Measurements from ENCODE around the gene TAOK3. TPM values are rescaled to one million over a fixed set of nuclear protein-coding genes. Genes with fewer than 3 reads are reported as not detected.

Gene TAOK3
- total and polyA plus RNA-seq, 2 donors (not counting 1 experiment from before 2014, with no cell fraction given), result 30.0 to 80.4 TPM

GRCh38 chr12:118356809-118357256, 15.9 kb downstream of the TAOK3 start:
- Histone ChIP-seq H3K36me3 (replicated peaks in 1 of 2; ENCODE audit: control extremely low read depth in 1 of 2, control insufficient read depth in 1 of 2, extremely low read depth in 1 of 2, insufficient read depth in 2 of 2, low read length in 1 of 2) (peaks cover 7 to 9% of the 10 kb centered on the region in 2 experiments), H3K4me3 (ENCODE audit: control extremely low read depth in 1 of 5, extremely low read depth in 1 of 5, insufficient read depth in 1 of 5, low read depth in 2 of 5, low read length in 4 of 5) (peak overlapping the region in 2 of 5 experiments; percentile 74 to 92), H2AFZ (ENCODE audit: insufficient read depth, low read depth, low read length, poor library complexity, severe bottlenecking) (peak overlapping the region; percentile 59), H3K4me1 (ENCODE audit: control insufficient read depth in 2 of 2, insufficient read depth in 2 of 2, low read length in 2 of 2) (peaks cover 23 to 38% of the 10 kb centered on the region in 2 donors), H4K20me1 (ENCODE audit: control insufficient read depth, insufficient read depth, low read length, poor library complexity, severe bottlenecking) (peaks cover 13% of the 10 kb centered on the region), H3K27ac (ENCODE audit: low read length in 2 of 2) (peak overlapping the region; percentile 43 to 87), H3K9me3 (ENCODE audit: control extremely low read depth in 1 of 3, control insufficient read depth in 2 of 3, insufficient read depth in 1 of 3, low read length in 2 of 3) (peaks cover 0 to 9% (median 2%) of the 10 kb centered on the region in 3 donors), H3K79me2 (ENCODE audit: control insufficient read depth, insufficient read depth, low read length) (peaks cover 89% of the 10 kb centered on the region), H3K4me2 (replicated peaks; ENCODE audit: low read depth, low read length, poor library complexity, severe bottlenecking) (peak overlapping the region; percentile 77), H3K27me3 (replicated peaks in 1 of 4; ENCODE audit: control extremely low read depth in 1 of 4, control insufficient read depth in 3 of 4, insufficient read depth in 4 of 4, low read length in 3 of 4) (no peaks in the 10 kb centered on the region), H3K9ac (ENCODE audit: low read length) (peak overlapping the region; percentile 71)
- intact Hi-C loops (cut with micrococcal nuclease), result loop anchor here (5.0 kb wide), 2 partner anchors 35 to 55 kb away; no protein-coding TSS in a partner anchor
- POLR2A ChIA-PET, result interaction anchor here (0.6 to 1.5 kb wide), 3 partner anchors 19 to 246 kb away, joined by 6 to 15 read pairs (median 6); partner anchors contain the start of gene SUDS3
- WGBS (ENCODE audit: insufficient coverage), result no CpG with 5 or more reads among the region's 1 CpG
- no peaks in the 10 kb centered on the region for H3K27me3 Mint-ChIP-seq
- TF ChIP-seq CTCF (IDR thresholded peaks at IDR 0.05), result no peak
- no peak for TF ChIP-seq EZH2 (IDR thresholded peaks at IDR 0.05; ENCODE audit: borderline replicate concordance, insufficient read depth, low read depth, low read length, poor library complexity, severe bottlenecking)
- peaks cover 42% of the 10 kb centered on the region for H3K4me1 Mint-ChIP-seq
- H3K27ac Mint-ChIP-seq, result peak overlapping the region; percentile 65
- no peak for DNase-seq
- peak overlapping the region; percentile 93 for H3K4me3 Mint-ChIP-seq
- H3K9me3 Mint-ChIP-seq (ENCODE audit: insufficient read depth), result peaks cover 2% of the 10 kb centered on the region
- CTCF ChIA-PET, result interaction anchor here (2.0 to 4.9 kb wide), 2 partner anchors 11 to 20 kb away, joined by 13 to 52 read pairs; partner anchors contain the start of gene SUDS3
- ATAC-seq (ENCODE audit: low read depth), result no peak

- POLR2A ChIA-PET, result interaction anchor here (0.6 to 1.2 kb wide), 3 partner anchors 9 to 245 kb away, joined by 3 to 6 read pairs (median 3); partner anchors contain the start of gene SUDS3
- no peak for TF ChIP-seq EZH2 (IDR thresholded peaks at IDR 0.05; ENCODE audit: borderline replicate concordance, insufficient read depth, low read depth, low read length, poor library complexity, severe bottlenecking)
- TF ChIP-seq CTCF (IDR thresholded peaks at IDR 0.05), result no peak
- Mint-ChIP-seq H3K9me3 (ENCODE audit: insufficient read depth) (peaks cover 2% of the 10 kb centered on the region), H3K27ac (no peak overlapping the region), H3K4me1 (peaks cover 45% of the 10 kb centered on the region), H3K27me3 (no peaks in the 10 kb centered on the region), H3K4me3 (no peak overlapping the region)
- Histone ChIP-seq H3K27ac (ENCODE audit: low read length in 2 of 2) (no peak overlapping the region), H3K4me1 (ENCODE audit: control insufficient read depth in 2 of 2, insufficient read depth in 2 of 2, low read length in 2 of 2) (peaks cover 23 to 38% of the 10 kb centered on the region in 2 donors), H3K27me3 (replicated peaks in 1 of 4; ENCODE audit: control extremely low read depth in 1 of 4, control insufficient read depth in 3 of 4, insufficient read depth in 4 of 4, low read length in 3 of 4) (no peaks in the 10 kb centered on the region), H4K20me1 (ENCODE audit: control insufficient read depth, insufficient read depth, low read length, poor library complexity, severe bottlenecking) (peaks cover 19% of the 10 kb centered on the region), H3K36me3 (replicated peaks in 1 of 2; ENCODE audit: control extremely low read depth in 1 of 2, control insufficient read depth in 1 of 2, extremely low read depth in 1 of 2, insufficient read depth in 2 of 2, low read length in 1 of 2) (peaks cover 7 to 9% of the 10 kb centered on the region in 2 experiments), H3K4me2 (replicated peaks; ENCODE audit: low read depth, low read length, poor library complexity, severe bottlenecking) (no peak overlapping the region), H2AFZ (ENCODE audit: insufficient read depth, low read depth, low read length, poor library complexity, severe bottlenecking) (no peak overlapping the region), H3K9ac (ENCODE audit: low read length) (no peak overlapping the region), H3K4me3 (ENCODE audit: control extremely low read depth in 1 of 5, extremely low read depth in 1 of 5, insufficient read depth in 1 of 5, low read depth in 2 of 5, low read length in 4 of 5) (no peak overlapping the region), H3K9me3 (ENCODE audit: control extremely low read depth in 1 of 3, control insufficient read depth in 2 of 3, insufficient read depth in 1 of 3, low read length in 2 of 3) (peaks cover 0 to 9% (median 2%) of the 10 kb centered on the region in 3 donors), H3K79me2 (ENCODE audit: control insufficient read depth, insufficient read depth, low read length) (peaks cover 97% of the 10 kb centered on the region)
- ATAC-seq (ENCODE audit: low read depth), result no peak
- intact Hi-C loops (cut with micrococcal nuclease), result loop anchor here (1.0 to 5.0 kb wide), 3 partner anchors 9 to 54 kb away; no protein-coding TSS in a partner anchor
- DNase-seq, result no peak
- WGBS (ENCODE audit: insufficient coverage), result no CpG with 5 or more reads among the region's 1 CpG
- CTCF ChIA-PET, result interaction anchor here (0.9 to 4.9 kb wide), 4 partner anchors 10 to 126 kb away, joined by 3 to 52 read pairs (median 10); partner anchors contain the start of gene SUDS3
These were observed 16.9 kb downstream of the TAOK3 start for GRCh38 chr12:118355843-118356242.

Data from B cell (primary cell).